Central memory CD4-positive, alpha-beta T cell (primary cell): Measurements from ENCODE around the gene CLCN2.
A peak's percentile ranks its signal among the peaks of the same experiment; 100 is the strongest.

ENCODE experiments used
- DNase-seq: peaks from one replicate; pipeline ENCODE4 v3.0.0; 2022

The CLCN2 gene

GRCh38 chr3:184359610-184360009 is 1.8 kb downstream of the CLCN2 start:
- DNase-seq, result no peak

GRCh38 chr3:184358921-184359350 is 2.5 kb downstream of the CLCN2 start:
- no peak for DNase-seq

- DNase-seq, result no peak
Observed at GRCh38 chr3:184358124-184358767, 3.2 kb downstream of the CLCN2 start.

- no peak for DNase-seq
Observed at GRCh38 chr3:184357248-184358123, 3.9 kb downstream of the CLCN2 start.

- DNase-seq, result no peak
Observed at GRCh38 chr3:184355261-184356040, 6.0 kb downstream of the CLCN2 start.

- no peak for DNase-seq
Observed at GRCh38 chr3:184354754-184355153, 6.7 kb downstream of the CLCN2 start.

- peak; percentile 28 for DNase-seq
Observed at GRCh38 chr3:184354121-184354728, 7.2 kb downstream of the CLCN2 start.

- DNase-seq, result no peak
Observed at GRCh38 chr3:184353546-184353941, 7.9 kb downstream of the CLCN2 start.

- no peak for DNase-seq
Observed at GRCh38 chr3:184352897-184353545, 8.4 kb downstream of the CLCN2 start.

GRCh38 chr3:184352149-184352785 is 9.1 kb downstream of the CLCN2 start:
- no peak for DNase-seq

- DNase-seq, result no peak
Observed at GRCh38 chr3:184351511-184352148, 9.8 kb downstream of the CLCN2 start.

- DNase-seq, result no peak
Observed at GRCh38 chr3:184350618-184351017, 10.8 kb downstream of the CLCN2 start.

- no peak for DNase-seq
Observed at GRCh38 chr3:184349563-184350470, 11.6 kb downstream of the CLCN2 start.

GRCh38 chr3:184348057-184348382 is 13.4 kb downstream of the CLCN2 start:
- DNase-seq, result no peak

GRCh38 chr3:184347321-184348056 is 13.9 kb downstream of the CLCN2 start:
- no peak for DNase-seq

GRCh38 chr3:184346480-184347190 is 14.8 kb downstream of the CLCN2 start:
- DNase-seq, result no peak

GRCh38 chr3:184345317-184346144 is 15.9 kb downstream of the CLCN2 start:
- no peak for DNase-seq
